GM19351 (cell line): Measurements from ENCODE around the gene CDK4.

Experiments used
- ATAC-seq: cut with Tn5 transposase; IDR thresholded peaks from one replicate; pipeline ENCODE4 v1.9.1; 2021; ENCODE audit warnings: mild to moderate bottlenecking, moderate library complexity; ENCODE audit not compliant: unreplicated experiment

The CDK4 gene

DNA sequence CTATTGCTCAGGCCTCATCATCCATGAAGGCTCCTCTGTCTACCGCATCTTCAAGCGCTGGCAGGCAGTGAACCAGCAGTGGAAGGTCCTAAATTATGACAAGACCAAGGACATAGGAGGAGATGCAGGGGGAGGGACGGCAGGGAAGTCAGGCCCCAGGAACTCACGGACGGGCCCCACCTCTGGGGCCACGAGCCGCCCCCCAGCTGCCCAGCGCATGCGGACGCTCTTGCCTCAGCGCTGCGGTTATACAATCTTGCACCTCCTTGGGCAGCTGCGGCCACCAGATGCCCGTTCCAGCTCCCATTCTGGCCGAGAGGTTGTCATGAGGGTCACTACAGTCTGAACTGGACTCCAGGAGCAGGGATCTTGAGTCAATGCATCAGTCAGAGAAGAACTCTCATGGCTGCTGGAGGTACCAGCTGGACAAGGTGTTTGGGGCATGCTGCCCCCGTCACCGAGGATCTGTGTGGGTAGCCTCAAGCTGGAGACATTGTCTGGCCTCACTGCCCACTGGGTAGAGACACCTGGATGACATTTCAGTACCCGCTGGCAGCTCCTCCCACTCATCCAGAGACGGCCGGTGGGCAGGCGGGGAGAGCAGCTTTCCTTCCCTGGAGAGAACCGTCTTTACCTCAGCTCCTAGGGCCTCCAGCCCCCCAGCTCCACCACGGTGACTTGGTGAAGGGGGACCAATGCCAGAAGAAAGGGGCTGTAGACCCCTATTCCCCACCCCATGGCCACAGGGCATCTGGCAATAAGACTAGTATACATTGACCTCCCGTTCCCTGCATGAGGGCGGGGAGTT lies 6.6 kb upstream of the CDK4 start:
- ATAC-seq: no peak

DNA sequence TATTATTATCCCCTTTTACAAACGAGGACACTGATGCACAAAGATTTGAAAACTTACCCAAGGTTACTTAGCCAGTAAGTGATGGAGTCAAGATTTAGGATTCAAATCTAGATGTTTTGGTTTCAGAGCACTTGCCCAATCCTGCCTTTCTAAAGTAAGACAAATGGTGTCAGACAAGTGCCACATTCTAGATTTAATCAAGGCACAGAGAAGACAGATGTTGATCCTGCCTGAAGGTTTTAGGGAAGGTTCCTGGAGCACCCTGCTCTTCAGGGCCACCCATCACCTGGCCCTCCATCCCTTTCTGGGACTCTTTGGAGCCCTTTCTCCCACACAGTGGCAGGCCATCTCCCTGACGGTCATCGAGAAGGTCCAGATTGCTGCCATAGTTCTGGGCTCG lies 5.7 kb upstream of the CDK4 start:
- no peak for ATAC-seq

DNA sequence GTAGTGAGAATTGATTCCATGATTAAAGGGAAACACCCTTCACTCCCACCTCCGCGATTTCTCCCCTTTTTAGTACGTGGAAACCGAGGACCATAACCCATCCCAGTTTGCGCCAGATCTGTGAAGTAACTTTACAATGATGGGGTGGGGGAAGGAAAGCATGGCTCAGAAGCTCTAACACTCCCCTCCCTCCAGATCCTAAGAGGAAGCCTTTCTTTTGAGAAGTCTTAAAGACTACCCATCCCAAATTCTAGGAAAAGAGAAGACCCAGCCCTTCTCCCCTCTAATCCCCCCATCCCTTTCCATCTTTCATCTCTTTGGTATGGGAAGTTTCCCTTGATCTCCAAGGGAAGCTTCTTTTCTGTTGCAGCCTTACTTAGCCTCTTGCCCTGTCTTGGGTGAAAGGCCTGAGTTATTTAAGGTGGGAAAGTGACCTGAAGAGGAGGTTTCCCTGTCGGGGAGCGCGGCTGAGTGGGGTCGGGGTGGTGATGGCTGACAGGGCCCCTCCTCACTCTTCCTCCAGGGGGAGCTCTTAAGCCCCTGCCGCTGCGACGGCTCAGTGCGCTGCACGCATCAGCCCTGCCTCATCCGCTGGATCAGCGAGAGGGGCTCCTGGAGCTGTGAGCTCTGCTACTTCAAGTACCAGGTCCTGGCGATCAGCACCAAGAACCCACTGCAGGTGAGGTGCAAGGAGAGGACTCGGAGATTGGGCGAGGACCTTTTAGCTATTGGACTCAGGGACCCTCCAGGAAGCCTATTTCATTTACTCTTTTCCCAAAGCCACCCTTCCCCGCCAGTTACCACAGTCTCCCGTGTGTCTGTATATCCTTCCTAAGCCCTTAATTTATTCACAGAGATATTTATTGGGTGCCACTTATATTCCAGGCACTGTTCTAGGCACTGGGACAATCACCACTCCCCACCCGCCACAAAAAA lies 4.6 kb upstream of the CDK4 start:
- peak; percentile 25 for ATAC-seq

DNA sequence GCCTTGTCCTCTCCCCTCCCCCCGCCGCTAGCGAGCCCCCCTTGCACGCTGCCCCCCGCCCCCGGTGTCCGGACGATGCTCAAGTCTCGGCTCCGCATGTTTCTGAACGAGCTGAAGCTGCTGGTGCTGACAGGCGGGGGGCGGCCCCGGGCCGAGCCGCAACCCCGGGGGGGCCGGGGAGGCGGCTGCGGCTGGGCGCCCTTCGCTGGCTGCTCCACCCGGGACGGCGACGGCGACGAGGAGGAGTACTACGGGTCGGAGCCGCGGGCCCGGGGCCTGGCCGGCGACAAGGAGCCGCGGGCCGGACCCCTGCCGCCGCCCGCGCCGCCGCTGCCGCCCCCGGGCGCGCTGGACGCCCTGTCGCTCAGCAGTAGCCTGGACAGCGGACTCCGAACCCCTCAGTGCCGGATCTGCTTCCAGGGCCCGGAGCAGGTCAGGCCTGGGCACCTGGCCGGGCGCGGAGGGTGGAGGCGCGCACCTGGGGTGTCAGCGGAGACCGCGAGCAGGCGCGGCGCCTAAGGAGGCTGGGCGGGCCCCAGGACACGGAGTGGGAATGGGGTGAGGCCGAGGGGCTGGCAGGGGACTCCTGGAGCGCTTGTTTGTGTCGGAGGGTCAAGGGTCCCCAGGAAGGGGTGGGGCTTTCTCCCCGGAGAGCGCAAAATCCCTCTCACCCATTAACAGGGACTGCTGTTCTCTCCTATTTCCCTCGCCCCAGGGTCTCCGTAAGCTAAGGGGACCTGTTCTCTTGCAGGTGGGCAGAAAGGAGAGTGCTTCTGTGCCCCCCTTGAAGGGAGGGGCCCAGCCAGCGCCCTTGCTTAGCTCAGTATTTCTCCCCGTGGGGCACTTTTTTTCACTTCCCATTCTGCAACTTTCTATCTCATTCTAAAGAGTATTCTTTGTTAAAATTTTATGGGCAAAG lies 3.6 kb upstream of the CDK4 start:
- ATAC-seq: no peak

DNA sequence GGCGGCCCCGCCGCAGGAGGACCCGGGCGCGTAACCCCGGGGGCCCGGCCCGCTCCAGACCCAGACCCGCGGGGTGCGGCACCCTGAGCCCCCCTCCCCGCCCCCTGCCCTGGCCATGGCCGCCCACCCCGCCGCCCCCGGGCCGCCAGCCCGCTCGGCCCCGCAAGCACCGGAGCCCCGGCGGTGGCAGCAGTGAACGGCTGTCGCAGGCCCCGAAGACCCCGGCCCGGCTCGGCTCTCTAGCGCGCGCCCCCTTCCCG lies 3.0 kb upstream of the CDK4 start:
- no peak for ATAC-seq

DNA sequence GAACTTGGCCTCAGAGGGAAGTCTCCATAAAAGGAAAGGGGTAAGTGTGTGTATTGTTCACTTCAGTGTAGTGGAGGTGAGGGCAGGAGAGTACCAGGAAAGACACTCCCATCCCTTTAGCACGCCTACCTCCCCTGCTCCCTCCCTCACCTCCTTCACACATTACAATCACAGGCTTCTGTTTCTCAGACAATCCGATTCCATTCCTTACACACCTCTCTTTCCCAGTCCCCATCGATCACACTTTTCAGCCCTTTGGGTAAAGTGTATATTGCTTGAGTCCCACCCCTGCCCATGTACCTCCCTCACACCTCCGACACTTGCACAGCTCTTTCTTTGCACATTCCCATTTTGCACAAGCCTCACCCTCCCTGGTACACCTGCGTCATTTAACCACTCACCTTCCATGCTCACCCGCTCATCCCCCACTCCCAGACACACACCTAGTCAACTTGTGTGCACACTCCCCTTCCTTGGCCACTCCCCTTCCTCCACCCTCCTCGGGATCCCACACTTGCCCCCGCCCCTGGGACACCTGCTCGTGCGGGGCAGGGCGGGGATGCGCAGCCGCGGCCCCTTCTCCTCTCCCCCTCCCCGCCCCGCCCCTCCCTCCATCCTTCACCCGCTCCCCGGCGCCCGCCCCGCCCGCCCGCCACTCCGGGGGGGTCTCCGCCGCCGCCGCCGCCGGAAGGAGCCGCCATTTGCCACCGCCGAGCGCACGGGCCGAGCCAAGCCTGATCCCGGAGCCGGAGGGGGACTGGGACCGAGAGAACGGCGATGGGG lies 2.5 kb upstream of the CDK4 start, which contains the start of gene MARCHF9:
Gene MARCHF9 (plus strand): TSS at position 693 of the 783 bp plus-strand sequence. CDS start 426 bp downstream, outside the sequence.
- peak; percentile 40 for ATAC-seq

DNA sequence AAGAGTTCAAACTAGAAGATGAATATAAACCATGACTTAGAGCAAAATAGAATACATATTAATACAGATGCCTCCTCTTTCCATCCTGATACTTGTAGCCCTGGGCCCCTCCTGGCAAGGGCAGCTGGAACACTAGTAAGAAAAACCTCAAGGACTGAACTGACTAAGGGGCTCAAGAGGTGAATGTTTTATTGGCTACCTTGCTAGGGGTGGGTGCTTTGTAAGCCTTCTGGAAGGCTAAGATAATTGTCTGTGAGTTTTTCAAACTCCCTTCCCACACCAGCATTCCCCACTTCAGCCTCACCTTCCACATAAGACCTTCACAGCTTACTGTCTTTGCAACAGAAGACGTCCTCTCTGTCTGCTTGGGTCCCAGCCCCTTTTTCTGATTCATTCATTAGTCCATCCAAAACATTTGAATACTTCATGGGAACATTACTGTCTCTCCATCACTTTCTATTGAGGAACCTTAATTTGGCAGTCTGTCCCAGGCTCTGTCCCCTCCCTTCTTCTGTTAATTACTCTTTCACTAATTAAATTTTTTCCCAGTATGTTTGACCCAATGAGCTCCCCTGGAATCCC lies 1.7 kb upstream of the CDK4 start:
- no peak for ATAC-seq

DNA sequence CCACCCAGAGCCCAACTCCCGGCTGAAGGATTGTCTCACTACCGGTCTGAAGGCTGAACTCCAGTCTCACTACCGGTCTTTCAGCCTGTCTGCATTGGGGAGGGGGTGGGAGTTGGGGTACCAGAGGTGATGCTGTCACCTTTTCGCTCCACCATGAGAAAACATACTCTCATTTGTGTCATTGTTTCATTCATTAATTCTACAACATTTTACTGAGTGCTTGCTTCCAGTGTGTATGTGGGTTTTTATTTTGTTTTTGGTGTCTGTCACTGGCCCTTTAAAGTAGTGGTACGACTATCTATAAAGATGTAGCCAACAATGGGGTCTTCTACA lies 524 bp upstream of the CDK4 start:
- no peak for ATAC-seq

DNA sequence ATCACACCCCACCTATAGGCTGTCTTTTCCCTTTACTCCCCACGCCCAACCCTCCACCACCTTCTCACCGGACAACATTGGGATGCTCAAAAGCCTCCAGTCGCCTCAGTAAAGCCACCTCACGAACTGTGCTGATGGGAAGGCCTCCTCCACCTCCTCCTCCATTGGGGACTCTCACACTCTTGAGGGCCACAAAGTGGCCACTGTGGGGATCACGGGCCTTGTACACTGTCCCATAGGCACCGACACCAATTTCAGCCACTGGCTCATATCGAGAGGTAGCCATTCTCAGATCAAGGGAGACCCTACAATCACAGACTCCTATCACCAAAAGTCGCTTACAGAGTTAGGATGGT lies 700 bp downstream of the CDK4 start:
- no peak for ATAC-seq

DNA sequence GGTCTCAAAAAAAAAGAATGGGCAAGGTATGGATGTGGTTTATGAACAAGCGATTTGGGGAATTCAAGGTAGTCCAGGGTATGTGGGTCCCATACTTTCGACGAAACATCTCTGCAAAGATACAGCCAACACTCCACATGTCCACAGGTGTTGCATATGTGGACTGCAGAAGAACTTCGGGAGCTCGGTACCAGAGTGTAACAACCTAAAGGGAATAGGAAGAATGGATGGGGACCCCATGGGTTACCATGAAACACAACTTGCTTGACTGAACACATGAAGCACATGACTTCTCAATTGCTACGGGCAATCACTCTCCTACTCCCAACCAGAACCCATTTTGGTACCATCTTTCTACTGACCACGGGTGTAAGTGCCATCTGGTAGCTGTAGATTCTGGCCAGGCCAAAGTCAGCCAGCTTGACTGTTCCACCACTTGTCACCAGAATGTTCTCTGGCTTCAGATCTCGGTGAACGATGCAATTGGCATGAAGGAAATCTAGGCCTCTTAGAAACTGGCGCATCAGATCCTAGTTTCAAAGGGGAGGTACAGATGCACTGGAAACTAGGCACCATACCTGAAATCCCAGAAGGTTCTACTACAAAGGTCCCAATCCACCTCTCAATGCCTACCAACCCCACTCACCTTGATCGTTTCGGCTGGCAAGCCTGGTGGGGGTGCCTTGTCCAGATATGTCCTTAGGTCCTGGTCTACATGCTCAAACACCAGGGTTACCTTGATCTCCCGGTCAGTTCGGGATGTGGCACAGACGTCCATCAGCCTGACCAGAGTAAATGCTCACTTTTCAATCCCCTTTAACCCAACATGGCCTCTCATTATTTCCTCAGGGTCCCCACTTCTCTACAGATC lies 1.3 kb downstream of the CDK4 start:
- ATAC-seq: no peak

DNA sequence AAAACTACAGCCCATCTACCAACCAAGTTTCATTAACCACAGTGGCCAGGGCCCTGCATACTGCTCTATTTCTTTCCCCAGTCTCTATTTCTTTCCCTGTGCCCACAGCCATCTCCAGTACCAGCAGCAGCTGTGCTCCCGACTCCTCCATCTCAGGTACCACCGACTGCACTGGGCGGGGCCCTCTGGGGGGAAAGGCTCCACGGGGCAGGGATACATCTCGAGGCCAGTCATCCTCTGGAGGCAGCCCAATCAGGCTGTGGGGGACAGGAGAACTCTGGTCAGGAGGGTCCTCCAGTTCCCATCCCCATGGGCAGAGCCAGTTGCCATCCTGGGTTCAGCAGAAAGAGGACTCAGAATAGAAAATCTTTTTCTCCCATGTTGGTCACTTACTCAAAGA lies 3.0 kb downstream of the CDK4 start:
- no peak for ATAC-seq

DNA sequence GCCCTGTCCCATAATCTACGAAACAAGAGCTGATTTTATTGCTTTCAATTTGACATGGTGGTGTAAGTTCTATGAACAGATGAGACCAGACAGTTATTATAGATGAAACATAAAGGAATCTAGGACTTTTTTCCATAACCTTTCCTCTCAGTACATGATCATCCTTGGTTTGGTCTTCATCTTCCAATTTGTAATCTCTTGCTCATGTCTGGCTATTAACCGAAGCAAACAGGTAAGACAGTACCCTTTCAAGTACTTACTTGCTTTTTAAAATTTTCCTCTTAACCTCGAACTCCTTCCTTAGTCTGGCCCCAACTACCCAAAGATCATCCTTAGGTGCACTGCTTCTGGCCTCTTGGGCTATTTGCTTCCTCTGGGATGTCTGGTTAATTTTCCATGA lies 6.1 kb downstream of the CDK4 start:
- ATAC-seq: no peak

DNA sequence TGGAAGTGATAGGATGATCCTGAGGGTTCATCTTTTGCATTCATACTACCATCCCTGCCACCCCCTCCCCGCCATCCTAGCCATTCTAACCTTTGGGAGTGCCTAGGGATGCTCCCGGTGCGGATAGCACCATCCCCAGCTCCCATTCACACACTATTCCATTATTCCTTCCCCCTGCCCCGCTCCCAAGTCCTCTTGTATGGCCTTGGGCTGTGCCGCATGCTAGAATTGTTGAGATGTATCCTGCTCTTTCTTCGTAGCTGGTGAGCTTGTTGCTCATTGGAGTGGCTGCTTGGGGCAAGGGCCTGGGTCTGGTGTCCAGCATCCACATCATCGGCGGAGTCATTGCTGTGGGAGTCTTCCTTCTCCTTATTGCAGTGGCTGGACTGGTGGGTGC lies 6.6 kb downstream of the CDK4 start:
- ATAC-seq: no peak

DNA sequence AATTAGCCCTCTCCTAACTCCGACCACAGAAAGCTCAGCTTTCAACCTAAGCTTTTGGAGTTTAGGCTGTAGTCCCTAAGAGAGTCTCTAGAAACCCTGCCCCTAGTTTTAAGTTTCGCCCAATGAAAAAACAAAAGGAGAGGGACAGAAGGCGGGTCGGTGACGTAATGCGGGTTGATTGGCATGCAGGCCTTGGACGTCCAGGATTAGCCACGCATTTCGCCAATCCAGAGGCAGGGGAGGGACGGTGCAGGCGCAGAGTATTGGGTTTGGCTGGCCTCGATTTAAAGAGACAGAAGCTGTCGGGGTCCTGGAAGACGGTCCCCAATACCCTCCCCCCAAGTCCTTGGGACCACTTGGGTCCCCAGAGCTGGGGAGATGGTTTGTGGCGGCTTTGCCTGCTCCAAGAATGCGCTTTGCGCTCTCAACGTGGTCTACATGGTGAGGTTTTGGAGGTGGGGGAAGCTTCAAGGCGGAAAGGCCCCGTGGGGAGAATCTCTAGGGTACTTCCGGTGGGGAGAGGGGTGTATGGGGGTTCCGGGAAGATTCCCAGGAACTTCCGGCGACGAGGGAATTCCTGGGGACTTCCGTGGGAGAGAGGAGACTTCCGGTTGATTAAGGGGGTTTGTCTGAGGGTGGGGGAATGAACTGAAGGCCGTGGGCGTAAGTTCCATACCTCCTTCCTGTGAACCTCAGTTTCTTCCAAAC lies 7.2 kb downstream of the CDK4 start, which contains the start of gene TSPAN31:
Gene TSPAN31 (plus strand): TSS at position 263 of the 708 bp plus-strand sequence. CDS start 116 bp downstream, at position 379.
- ATAC-seq: peak; percentile 71

DNA sequence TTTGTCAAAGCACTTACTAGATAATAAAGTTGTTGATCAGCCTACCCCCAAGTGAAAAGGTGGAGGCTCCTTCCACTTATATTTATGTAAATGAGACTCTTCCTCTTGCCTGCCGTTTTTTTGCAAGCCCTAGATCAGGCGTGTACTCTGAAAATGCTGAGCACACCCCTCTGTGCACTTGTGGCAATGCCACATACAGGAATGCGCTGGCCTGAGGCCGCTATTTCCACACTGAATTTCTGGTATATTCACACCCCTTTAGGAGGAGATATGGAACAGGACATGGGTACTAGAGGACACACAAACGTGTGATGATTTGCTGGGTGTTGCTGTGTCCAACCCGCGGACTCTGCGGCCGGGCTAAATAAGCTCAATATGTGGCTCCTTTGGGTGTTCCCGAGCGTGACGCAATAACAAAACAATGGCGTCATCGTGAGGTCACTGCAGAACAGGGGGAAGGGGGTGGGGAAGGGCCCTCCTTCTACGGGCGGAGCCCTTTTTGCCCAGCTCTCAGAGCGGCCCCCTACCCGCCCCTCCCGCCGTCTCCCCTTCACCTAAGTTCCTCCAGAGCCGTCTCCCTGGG lies 7.8 kb downstream of the CDK4 start:
- peak; percentile 35 for ATAC-seq

DNA sequence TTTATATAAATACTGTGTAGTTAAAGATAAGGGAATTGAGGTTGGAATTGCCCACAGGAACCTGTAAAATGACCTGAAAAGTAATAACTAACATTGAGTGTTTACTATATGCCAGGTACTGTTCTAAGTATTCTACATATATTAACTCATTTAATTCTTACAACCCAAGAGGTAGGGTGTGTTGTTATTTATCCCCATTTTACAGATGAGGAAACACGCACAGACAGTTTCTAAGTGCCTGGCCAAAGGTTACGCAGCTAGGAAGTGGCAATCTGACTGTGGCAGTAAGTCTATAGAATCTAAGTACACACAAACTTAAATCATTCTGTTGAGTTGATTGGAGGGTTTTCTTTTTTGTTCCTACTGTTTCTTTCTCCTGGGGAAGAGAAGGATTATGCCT lies 8.3 kb downstream of the CDK4 start:
- no peak for ATAC-seq

DNA sequence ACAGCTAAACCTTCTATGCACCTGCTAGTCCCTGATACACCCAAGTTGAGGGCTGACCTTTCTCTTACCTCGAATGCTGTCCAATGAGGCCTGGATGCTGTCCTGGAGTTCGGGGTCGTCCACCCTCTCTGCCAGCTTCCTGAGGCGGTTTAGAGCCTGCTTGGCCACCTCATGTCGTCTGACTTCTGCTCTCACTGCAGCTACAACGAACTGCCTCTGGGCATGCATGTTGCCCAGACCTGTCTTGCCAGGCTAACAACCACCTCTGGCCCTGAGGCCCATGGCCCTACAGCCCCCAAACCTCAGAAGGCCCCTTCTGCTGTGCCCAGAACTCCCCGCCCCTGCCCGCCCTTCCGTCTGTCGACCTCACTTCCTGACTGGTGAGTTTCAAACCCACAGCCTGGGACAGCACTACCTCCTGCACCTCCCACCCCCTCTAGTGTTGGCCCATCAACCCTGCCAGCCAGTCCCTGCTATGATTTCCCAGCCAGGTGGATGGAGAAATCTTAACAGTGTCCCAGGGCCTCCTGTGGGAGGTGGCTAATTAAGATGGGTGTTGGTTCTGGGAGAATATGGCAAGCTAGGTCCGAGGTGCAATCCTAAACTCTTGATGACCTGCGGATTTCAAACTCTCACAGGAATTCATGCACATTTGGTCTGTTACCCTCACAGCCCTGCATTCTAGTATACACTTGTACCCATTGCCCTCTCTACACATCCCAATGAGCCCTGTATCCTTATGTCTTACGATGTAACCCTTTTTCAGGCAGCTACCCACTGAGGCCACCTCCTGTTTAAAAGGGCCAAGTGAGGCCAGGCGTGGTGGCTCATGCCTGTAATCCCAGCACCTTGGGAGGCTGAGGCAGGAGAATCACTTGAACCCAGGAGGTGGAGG lies 10.0 kb downstream of the CDK4 start:
- ATAC-seq: peak; percentile 62
